Mucosa of gallbladder (tissue), 1 donor: ENCODE measurements around the gene POU2AF2. TPM values are rescaled to one million over a fixed set of nuclear protein-coding genes. Genes with fewer than 3 reads are reported as not detected.
"Not testable (repeated sequence)": the region's sequence is repeated elsewhere in the genome, so short reads cannot be mapped to it uniquely, and the experiment has no call there.

Experiments used
- DNase-seq: peaks from one replicate; pipeline ENCODE4 v3.0.0-alpha.2; 2020; ENCODE audit warnings: low spot score
- total RNA-seq: library from RNA; stranded (reverse); gene quantifications from one replicate; pipeline ENCODE4 v1.2.1, GENCODE V29; 2021
- donor health status: DM: no; HTN: no; CAD: no.

POU2AF2 gene
- total RNA-seq, 1 donor from 2014 or later = 5.0 TPM

DNA sequence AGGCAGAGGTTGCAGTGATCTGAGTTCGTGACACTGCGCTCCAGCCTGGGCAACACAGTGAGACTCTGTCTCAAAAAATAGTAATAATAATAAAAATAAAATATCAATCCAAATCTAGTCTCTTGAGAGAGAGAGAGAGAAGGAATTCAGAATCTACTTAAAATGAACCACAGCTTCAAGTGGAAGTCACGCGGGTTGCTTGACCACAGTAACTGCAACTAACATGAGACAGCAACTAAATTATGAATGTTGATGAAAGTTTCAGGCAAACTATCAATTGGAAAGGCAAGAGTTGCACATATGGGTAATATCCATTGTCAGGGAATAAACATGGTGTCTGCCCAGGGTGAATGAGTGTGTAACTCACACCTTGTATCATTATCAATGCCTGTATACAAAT lies 12.5 kb downstream of the POU2AF2 start:
- DNase-seq = no peak

DNA sequence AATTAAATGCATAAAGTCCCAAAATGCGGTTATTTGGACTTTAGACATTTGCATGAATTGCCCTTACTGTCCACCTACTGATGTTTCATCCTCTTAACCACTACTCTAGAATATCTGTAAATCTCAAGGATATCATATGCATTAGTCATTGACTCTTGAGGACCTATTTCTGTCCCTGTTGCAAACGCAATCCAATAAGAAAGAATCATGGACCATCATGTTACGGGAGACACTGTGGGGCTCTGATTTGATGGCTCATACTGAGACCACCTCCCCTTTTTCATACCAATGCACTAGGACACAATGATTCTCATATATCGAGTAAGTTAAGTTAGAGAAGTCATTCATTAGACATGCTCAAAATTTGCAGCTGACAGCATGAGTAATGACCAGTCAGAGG lies 14.4 kb downstream of the POU2AF2 start:
- DNase-seq = no peak

DNA sequence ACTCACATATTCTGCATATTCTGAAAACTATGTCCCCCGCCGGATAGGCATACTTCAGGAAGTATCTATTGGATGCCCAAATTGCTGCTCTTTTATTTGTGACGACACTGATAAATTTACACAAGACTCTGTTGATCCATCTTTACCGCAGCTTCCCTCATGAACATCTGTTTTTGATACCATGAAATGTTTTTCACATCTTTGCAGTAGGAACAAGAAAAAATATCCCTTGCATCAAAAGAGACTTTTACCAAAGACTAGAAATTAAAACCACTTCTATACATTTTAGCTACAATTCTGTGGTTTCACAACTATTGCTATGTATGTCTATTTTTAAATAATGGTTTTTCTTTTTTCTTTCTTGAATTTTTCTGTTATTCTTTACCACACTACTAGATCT lies 15.3 kb downstream of the POU2AF2 start:
- DNase-seq = no peak

- no peak for DNase-seq
Measured at GRCh38 chr11:111264646-111265045, 19.1 kb downstream of the POU2AF2 start.

DNA sequence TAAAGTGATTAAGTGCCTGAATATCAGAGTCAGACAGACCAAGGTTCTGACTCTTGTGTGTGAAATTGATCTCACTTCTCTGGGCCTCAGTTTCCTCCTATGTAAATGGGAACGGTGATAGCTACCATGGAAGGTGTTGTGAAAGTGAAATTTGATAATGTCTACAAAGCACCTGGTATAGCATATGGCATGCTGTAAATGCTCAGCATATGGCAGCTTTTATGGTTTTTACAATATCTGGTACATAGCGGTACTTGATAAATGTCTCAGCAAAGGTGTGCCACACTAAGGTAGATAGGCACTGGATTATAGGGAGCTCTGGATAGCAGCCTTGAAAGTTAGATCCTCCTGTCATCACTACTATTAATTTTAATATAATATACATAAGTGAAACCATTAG lies 19.9 kb downstream of the POU2AF2 start:
- DNase-seq = no peak

- DNase-seq = not testable (repeated sequence)
Measured at GRCh38 chr11:111268303-111268702, 22.8 kb downstream of the POU2AF2 start.

GRCh38 chr11:111269146-111269868 lies 23.8 kb downstream of the POU2AF2 start:
- no peak for DNase-seq

- DNase-seq = no peak
Measured at GRCh38 chr11:111272420-111272819, 26.9 kb downstream of the POU2AF2 start.

GRCh38 chr11:111282562-111283075 lies 37.1 kb downstream of the POU2AF2 start:
- DNase-seq = no peak

DNA sequence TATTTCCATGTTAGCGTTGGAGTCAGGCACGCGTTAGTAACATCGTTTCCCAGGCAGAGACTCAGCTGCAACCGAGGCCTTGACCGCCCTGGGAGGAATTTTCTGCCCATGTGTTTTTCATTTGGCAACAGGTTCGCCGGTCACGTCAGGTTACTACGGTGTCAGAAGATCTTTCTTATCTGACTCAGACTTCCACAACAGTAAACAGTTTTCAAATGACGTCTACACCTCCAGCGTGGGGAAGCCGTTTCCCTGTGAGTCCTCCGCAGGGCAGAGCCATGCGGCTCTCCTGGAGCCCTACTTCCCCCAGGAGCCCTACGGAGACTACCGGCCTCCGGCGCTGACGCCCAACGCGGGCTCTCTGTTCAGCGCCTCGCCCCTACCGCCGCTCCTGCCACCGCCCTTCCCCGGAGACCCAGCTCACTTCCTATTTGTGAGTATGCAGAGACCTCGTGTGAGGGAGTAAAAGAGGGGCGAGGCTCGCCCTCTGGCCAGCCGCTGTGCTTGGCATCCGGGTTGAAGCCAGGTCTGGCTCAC lies 38.5 kb downstream of the POU2AF2 start:
- DNase-seq = peak; percentile 73

- DNase-seq = no peak
Measured at GRCh38 chr11:111285189-111286091, 39.9 kb downstream of the POU2AF2 start.

GRCh38 chr11:111291764-111292163 lies 46.2 kb downstream of the POU2AF2 start:
- DNase-seq = no peak

DNA sequence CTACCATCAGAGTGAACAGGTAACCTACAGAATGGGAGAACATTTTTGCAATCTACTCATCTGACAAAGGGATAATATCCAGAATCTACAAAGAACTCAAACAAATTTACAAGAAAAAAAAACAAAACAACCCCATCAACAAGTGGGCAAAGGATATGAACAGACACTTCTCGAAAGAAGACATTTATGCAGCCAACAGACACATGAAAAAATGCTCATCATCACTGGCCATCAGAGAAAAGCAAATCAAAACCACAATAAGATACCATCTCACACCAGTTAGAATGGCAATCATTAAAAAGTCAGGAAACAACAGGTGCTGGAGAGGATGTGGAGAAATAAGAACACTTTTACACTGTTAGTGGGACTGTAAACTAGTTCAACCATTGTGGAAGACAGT lies 46.9 kb downstream of the POU2AF2 start:
- DNase-seq = not testable (repeated sequence)

DNA sequence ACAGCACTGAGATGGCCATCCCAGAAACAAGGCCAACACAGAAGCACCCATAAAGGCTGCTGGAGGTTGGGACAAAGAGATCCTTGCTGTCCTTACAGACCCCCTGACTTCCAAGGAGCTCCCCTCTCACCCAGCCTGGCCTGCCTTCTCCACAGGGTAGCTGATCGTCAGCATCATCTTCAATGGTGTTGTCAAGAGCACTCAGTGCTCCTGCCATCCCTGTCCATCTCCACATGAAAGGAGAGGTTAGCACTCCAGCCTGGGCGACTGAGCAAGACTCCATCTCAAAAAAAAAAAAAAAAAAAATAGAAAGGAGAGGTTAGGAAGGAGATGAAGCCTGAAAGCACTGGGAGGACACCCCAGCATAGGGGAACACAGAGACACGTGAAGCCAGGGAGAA lies 50.7 kb downstream of the POU2AF2 start:
- no peak for DNase-seq

DNA sequence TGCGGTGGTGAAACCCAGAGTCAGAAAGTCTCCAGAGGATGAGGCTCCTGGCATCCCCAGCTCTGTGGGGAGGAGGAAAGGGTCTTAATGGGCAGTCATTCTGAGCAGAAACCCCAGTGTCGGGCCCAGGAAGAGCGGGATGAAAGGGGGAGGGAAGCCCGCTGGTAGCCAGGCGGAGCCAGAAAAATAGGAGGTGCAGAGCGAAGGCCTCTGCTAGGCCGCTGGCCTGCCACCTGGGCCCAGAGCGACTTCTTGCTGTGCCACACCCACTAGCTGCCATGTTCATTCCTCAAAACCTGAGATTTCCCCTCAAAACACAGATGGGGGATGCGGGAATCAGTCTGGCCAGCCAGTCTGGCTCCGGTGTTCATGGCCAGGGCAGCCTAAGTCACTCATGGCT lies 52.2 kb downstream of the POU2AF2 start:
- DNase-seq = no peak

DNA sequence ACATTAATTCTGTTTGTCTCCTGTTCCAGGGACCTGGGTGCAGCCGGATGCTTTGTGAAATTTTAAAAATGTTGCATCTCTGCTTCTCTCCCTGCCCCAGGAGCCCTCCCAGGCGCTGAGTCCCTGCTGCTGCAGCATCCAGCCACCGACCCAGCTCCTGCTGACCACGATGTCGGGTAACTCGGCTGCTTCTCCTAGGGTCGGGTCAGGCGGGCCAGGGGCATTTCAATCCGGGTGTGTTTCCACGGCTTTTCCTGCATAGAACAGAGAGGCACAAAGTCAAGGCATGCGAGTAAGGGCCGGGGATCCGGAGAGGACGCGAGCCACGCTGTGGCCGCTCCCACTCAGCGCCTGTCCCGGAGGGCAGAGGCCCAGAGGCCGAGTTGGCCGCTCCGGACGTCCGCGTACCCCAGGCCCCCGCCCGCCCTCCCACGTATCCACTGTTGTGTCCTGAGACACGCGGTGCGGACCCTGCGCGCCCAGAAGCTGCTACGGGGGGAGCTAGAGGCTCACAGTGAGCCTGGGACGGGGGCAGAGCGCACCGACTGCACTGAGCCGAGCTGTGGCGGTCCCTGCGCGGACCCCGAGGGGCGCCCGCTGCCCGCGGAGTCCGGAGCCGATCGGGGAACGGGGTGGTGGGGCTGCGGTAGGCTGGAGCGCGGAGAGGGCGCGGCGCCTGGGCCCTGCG lies 53.0 kb downstream of the POU2AF2 start, which contains the start of gene POU2AF3:
Gene POU2AF3 (plus strand): TSS at position 134 of the 688 bp plus-strand sequence. CDS start 36 bp downstream, at position 170.
- DNase-seq = no peak

GRCh38 chr11:111299101-111300026 lies 53.8 kb downstream of the POU2AF2 start:
- no peak for DNase-seq

GRCh38 chr11:111300569-111300968 lies 55.0 kb downstream of the POU2AF2 start:
- DNase-seq = no peak

DNA sequence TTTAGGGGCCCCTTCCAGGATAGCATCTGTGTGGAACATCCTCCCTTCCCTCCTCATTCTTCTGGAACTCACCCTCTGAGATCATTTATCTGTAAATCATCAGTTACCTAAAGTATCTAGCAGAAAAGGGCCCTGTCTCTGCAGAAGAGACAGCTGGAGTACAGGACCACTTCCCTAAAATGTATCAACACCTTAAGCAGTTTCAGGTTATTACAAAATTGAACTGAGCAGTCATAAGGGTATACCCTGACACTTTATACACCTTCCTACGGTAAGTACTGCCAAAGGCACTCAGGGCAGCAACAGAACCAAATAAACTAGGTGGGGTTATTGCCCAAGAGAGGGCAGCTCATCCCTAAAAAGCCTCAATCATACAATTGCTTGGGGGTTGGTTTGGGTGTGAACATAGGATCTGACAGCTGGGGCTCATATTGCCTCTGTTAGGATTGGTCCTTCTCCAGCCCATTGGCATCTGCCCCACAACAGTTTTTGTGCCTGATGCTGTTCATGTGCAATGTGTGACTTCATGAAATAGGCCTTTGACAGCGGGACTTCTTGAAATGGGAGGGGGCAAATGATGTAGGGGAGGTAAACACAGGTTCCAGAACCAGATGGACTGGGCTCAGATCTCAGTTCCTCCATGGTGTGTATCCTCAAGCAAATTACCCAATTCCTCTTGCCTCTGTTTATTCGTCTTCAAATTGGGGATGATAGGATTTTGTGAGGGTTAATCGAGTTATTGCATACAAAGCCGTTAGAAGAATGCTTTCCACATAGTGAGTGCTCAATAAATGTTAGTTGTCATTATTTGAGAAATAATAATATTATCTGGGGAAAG lies 55.7 kb downstream of the POU2AF2 start:
- DNase-seq = no peak

GRCh38 chr11:111301842-111302118 lies 56.3 kb downstream of the POU2AF2 start:
- DNase-seq = no peak
